HG03378 (cell line): ENCODE data around the gene AP1M2.
"Not testable (repeated sequence)": the region's sequence is repeated elsewhere in the genome, so short reads cannot be mapped to it uniquely, and the experiment has no call there.

Experiments
- ATAC-seq: cut with Tn5 transposase; IDR thresholded peaks from one replicate; pipeline ENCODE4 v1.9.1; 2021; ENCODE audit warnings: mild to moderate bottlenecking, moderate library complexity; ENCODE audit not compliant: unreplicated experiment

Gene AP1M2

GRCh38 chr19:10543059-10543419 is 44.1 kb downstream of the AP1M2 start:
- ATAC-seq: no peak

- ATAC-seq: not testable (repeated sequence)
These were observed 48.1 kb downstream of the AP1M2 start for GRCh38 chr19:10539016-10539415.

- ATAC-seq: no peak
These were observed 48.7 kb downstream of the AP1M2 start for GRCh38 chr19:10538204-10538983.

GRCh38 chr19:10537668-10538067 is 49.4 kb downstream of the AP1M2 start:
- no peak for ATAC-seq

GRCh38 chr19:10535613-10536012 is 51.5 kb downstream of the AP1M2 start:
- ATAC-seq: no peak

GRCh38 chr19:10533646-10534386 is 53.3 kb downstream of the AP1M2 start:
- ATAC-seq: no peak

GRCh38 chr19:10532457-10532856 is 54.7 kb downstream of the AP1M2 start:
- no peak for ATAC-seq

- ATAC-seq: not testable (repeated sequence)
These were observed 60.2 kb downstream of the AP1M2 start for GRCh38 chr19:10526887-10527286.

- ATAC-seq: no peak
These were observed 61.5 kb downstream of the AP1M2 start for GRCh38 chr19:10525636-10526035.

GRCh38 chr19:10523135-10523636 is 63.9 kb downstream of the AP1M2 start:
- ATAC-seq: no peak
